ENCODE results near the gene OXSR1.

- TF ChIP-seq CTCF (IDR thresholded peaks at IDR 0.05 in 2 of 3, conservative IDR thresholded peaks at IDR 0.05 in 1 of 3; ENCODE audit: borderline replicate concordance in 1 of 3, insufficient read depth in 1 of 3, low read depth in 2 of 3, low read length in 2 of 3) (no peak), SP1 (IDR thresholded peaks at IDR 0.05; ENCODE audit: low read depth) (no peak), POLR2A (IDR thresholded peaks at IDR 0.05; ENCODE audit: borderline replicate concordance, extremely low read depth, insufficient read depth, insufficient read length) (no peak), JUND (IDR thresholded peaks at IDR 0.05) (no peak), REST (IDR thresholded peaks at IDR 0.05; ENCODE audit: low read depth) (no peak), ELF1 (IDR thresholded peaks at IDR 0.05; ENCODE audit: borderline replicate concordance, low read depth) (no peak), YY1 (IDR thresholded peaks at IDR 0.05; ENCODE audit: extremely low read depth, insufficient replicate concordance, low read depth, low read length) (no peak)
These were observed 3.1 kb downstream of the OXSR1 start for GRCh38 chr3:38168151-38169026.

Measured in HCT116 (cell line).